Keratinocyte (primary cell): Measurements from ENCODE around the gene NRP1.

ENCODE experiments used
- CTCF ChIP-seq, 3 experiments: IDR thresholded peaks in 1 of 3; conservative IDR thresholded peaks in 1 of 3; optimal IDR thresholded peaks in 1 of 3; 2 replicates in 2 of 3; 3 replicates in 1 of 3; pipeline versions ENCODE3 to v1.5.1; 2011; ENCODE audit warnings: low read length in 3 of 3, mild to moderate bottlenecking in 3 of 3, moderate library complexity in 2 of 3, control low read depth in 1 of 3, inconsistent platforms in 1 of 3; ENCODE audit not compliant: insufficient read depth in 2 of 3; ENCODE audit errors: extremely low read depth in 1 of 3
- EZH2 ChIP-seq: IDR thresholded peaks from one replicate; pipeline ENCODE4 v1.6.1; 2012; ENCODE audit warnings: inconsistent platforms, mild to moderate bottlenecking, low read length, moderate library complexity

DNA sequence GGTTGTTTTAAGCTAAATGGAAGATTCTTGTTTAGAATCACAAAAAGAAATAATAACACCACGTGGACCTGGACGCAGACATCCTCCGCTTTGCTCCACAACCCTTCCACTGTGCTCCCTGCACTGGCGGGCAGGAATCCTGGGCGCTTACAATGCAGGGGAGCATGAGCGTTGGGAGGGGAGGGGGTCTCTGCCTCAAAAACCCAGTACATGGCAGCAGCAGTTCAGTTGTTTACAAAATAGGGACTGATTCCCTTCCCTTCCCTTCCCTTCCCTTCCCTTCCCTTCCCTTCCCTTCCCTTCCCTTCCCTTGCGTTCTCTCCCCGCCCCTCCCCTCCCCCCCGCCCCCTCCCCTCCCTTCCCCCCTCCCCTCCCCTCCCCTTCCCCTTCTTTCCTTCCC lies 206.8 kb downstream of the NRP1 start:
- TF ChIP-seq CTCF (optimal IDR thresholded peaks at IDR 0.05 in 1 of 3, IDR thresholded peaks at IDR 0.05 in 1 of 3, conservative IDR thresholded peaks at IDR 0.05 in 1 of 3; ENCODE audit: extremely low read depth in 1 of 3, insufficient read depth in 2 of 3, low read length in 3 of 3) = no peak
- no peak for TF ChIP-seq EZH2
